ENCODE measurements around the gene CTCF. TPM values are rescaled to one million over a fixed set of nuclear protein-coding genes. Genes with fewer than 3 reads are reported as not detected.

CTCF gene
- total and polyA plus RNA-seq, 2 experiments from 2014 or later = 64.5 to 72.3 TPM

DNA sequence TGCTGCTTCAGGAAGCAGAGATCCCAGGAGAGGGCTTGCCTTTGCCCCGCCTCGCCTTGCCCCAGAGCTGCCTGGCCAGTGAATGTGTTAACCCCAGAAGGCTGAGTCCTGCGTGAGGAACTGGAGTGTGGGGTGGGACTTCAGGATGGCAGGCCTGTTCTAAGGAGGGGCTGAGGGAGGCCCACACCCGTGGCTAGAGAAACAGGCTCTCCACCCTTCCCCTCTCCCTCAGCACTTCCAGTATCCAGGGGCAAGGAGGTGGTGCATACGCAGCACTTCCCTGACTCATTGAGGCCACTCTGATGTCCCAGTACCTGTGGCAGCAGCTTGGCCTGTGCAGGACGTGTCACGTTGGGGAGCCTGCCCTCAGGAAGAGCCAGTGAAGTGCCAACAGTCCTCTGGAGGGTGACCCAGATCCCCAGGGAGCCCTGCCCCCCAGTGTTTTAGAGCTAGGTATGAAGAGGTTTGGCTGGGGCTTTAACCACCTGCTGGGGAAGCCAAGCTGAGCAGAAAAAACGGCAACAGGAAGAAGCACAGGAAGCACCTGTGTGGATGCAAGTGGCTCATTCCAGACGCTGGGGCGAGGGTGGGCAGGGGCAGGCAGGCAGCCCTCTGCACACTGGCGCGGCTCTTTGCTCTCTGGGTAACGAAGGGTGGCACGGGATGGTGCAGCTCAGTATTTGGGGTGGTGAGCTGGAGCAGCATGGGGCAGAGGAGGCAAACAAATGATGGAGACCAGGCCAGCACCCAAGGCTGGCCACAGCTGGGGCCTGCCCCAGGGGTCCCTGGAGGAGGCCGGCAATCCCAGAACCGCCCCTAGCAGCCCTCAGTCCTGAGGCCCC is 14.7 kb upstream of the CTCF start:
- Histone ChIP-seq H3K27me3 (ENCODE audit: insufficient read depth) (no peaks in the 10 kb centered on the region), H3K27ac (ENCODE audit: low read depth) (no peak overlapping the region), H3K4me2 (no peak overlapping the region), H3K79me2 (replicated peaks; ENCODE audit: insufficient read depth) (no peaks in the 10 kb centered on the region; the same call in 1 of the 2 replicates), H3K36me3 (ENCODE audit: insufficient read depth) (no peaks in the 10 kb centered on the region), H4K20me1 (replicated peaks; ENCODE audit: insufficient read depth) (peaks cover 13% of the 10 kb centered on the region; the same call in 1 of the 2 replicates), H3F3A (replicated peaks; ENCODE audit: low read depth) (peaks cover 3% of the 10 kb centered on the region; the same call in 1 of the 2 replicates), H3K4me1 (ENCODE audit: insufficient read depth) (no peaks in the 10 kb centered on the region; the same call in 1 of the 2 replicates), H2AFZ (no peak overlapping the region), H3K4me3 (no peak overlapping the region), H3K9me2 (ENCODE audit: insufficient read depth) (no peaks in the 10 kb centered on the region)
- Mint-ChIP-seq H3K36me3 (ENCODE audit: low read depth) (no peaks in the 10 kb centered on the region; the same call in 2 of the 3 replicates), H3K4me1 (peaks cover 23% of the 10 kb centered on the region), H3K27ac (no peak overlapping the region; the same call in 1 of the 2 replicates), H3K4me3 (no peak overlapping the region), H3K27me3 (ENCODE audit: insufficient read depth, low read depth, poor library complexity) (peaks cover 29% of the 10 kb centered on the region), H3K9me3 (no peaks in the 10 kb centered on the region; the same call in 2 of the 3 replicates)
- TF ChIP-seq CREB1 (CRISPR knock-in tag; IDR thresholded peaks at IDR 0.05; ENCODE audit: low read depth) (no peak), ZNF114 (CRISPR knock-in tag; IDR thresholded peaks at IDR 0.05) (no peak), NANOG (IDR thresholded peaks at IDR 0.05; ENCODE audit: borderline replicate concordance) (no peak), EZH2 (IDR thresholded peaks at IDR 0.05; ENCODE audit: low read depth, unreplicated experiment) (no peak), EZH2phosphoT487 (IDR thresholded peaks at IDR 0.05; ENCODE audit: unreplicated experiment) (no peak), POLR2AphosphoS5 (IDR thresholded peaks at IDR 0.05; ENCODE audit: low read depth) (no peak), STAT1 (IDR thresholded peaks at IDR 0.05; ENCODE audit: unreplicated experiment) (no peak), JUNB (IDR thresholded peaks at IDR 0.05; ENCODE audit: unreplicated experiment) (no peak), ZNF331 (CRISPR knock-in tag; IDR thresholded peaks at IDR 0.05; ENCODE audit: low read depth) (no peak)
- TF ChIP-seq, protein P1, sequence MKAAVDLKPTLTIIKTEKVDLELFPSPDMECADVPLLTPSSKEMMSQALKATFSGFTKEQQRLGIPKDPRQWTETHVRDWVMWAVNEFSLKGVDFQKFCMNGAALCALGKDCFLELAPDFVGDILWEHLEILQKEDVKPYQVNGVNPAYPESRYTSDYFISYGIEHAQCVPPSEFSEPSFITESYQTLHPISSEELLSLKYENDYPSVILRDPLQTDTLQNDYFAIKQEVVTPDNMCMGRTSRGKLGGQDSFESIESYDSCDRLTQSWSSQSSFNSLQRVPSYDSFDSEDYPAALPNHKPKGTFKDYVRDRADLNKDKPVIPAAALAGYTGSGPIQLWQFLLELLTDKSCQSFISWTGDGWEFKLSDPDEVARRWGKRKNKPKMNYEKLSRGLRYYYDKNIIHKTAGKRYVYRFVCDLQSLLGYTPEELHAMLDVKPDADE (IDR thresholded peaks at IDR 0.05) = no peak
- TF ChIP-seq, protein P2, sequence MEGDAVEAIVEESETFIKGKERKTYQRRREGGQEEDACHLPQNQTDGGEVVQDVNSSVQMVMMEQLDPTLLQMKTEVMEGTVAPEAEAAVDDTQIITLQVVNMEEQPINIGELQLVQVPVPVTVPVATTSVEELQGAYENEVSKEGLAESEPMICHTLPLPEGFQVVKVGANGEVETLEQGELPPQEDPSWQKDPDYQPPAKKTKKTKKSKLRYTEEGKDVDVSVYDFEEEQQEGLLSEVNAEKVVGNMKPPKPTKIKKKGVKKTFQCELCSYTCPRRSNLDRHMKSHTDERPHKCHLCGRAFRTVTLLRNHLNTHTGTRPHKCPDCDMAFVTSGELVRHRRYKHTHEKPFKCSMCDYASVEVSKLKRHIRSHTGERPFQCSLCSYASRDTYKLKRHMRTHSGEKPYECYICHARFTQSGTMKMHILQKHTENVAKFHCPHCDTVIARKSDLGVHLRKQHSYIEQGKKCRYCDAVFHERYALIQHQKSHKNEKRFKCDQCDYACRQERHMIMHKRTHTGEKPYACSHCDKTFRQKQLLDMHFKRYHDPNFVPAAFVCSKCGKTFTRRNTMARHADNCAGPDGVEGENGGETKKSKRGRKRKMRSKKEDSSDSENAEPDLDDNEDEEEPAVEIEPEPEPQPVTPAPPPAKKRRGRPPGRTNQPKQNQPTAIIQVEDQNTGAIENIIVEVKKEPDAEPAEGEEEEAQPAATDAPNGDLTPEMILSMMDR (conservative IDR thresholded peaks at IDR 0.05; ENCODE audit: low read depth in 2 of 2) = no peak
- TF ChIP-seq, protein P3, sequence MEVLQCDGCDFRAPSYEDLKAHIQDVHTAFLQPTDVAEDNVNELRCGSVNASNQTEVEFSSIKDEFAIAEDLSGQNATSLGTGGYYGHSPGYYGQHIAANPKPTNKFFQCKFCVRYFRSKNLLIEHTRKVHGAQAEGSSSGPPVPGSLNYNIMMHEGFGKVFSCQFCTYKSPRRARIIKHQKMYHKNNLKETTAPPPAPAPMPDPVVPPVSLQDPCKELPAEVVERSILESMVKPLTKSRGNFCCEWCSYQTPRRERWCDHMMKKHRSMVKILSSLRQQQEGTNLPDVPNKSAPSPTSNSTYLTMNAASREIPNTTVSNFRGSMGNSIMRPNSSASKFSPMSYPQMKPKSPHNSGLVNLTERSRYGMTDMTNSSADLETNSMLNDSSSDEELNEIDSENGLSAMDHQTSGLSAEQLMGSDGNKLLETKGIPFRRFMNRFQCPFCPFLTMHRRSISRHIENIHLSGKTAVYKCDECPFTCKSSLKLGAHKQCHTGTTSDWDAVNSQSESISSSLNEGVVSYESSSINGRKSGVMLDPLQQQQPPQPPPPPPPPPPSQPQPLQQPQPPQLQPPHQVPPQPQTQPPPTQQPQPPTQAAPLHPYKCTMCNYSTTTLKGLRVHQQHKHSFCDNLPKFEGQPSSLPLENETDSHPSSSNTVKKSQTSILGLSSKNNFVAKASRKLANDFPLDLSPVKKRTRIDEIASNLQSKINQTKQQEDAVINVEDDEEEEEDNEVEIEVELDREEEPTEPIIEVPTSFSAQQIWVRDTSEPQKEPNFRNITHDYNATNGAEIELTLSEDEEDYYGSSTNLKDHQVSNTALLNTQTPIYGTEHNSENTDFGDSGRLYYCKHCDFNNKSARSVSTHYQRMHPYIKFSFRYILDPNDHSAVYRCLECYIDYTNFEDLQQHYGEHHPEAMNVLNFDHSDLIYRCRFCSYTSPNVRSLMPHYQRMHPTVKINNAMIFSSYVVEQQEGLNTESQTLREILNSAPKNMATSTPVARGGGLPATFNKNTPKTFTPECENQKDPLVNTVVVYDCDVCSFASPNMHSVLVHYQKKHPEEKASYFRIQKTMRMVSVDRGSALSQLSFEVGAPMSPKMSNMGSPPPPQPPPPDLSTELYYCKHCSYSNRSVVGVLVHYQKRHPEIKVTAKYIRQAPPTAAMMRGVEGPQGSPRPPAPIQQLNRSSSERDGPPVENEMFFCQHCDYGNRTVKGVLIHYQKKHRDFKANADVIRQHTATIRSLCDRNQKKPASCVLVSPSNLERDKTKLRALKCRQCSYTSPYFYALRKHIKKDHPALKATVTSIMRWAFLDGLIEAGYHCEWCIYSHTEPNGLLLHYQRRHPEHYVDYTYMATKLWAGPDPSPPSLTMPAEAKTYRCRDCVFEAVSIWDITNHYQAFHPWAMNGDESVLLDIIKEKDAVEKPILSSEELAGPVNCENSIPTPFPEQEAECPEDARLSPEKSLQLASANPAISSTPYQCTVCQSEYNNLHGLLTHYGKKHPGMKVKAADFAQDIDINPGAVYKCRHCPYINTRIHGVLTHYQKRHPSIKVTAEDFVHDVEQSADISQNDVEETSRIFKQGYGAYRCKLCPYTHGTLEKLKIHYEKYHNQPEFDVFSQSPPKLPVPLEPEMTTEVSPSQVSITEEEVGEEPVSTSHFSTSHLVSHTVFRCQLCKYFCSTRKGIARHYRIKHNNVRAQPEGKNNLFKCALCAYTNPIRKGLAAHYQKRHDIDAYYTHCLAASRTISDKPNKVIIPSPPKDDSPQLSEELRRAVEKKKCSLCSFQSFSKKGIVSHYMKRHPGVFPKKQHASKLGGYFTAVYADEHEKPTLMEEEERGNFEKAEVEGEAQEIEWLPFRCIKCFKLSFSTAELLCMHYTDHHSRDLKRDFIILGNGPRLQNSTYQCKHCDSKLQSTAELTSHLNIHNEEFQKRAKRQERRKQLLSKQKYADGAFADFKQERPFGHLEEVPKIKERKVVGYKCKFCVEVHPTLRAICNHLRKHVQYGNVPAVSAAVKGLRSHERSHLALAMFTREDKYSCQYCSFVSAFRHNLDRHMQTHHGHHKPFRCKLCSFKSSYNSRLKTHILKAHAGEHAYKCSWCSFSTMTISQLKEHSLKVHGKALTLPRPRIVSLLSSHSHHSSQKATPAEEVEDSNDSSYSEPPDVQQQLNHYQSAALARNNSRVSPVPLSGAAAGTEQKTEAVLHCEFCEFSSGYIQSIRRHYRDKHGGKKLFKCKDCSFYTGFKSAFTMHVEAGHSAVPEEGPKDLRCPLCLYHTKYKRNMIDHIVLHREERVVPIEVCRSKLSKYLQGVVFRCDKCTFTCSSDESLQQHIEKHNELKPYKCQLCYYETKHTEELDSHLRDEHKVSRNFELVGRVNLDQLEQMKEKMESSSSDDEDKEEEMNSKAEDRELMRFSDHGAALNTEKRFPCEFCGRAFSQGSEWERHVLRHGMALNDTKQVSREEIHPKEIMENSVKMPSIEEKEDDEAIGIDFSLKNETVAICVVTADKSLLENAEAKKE (CRISPR knock-in tag; IDR thresholded peaks at IDR 0.05) = no peak
- TF ChIP-seq, protein P4, sequence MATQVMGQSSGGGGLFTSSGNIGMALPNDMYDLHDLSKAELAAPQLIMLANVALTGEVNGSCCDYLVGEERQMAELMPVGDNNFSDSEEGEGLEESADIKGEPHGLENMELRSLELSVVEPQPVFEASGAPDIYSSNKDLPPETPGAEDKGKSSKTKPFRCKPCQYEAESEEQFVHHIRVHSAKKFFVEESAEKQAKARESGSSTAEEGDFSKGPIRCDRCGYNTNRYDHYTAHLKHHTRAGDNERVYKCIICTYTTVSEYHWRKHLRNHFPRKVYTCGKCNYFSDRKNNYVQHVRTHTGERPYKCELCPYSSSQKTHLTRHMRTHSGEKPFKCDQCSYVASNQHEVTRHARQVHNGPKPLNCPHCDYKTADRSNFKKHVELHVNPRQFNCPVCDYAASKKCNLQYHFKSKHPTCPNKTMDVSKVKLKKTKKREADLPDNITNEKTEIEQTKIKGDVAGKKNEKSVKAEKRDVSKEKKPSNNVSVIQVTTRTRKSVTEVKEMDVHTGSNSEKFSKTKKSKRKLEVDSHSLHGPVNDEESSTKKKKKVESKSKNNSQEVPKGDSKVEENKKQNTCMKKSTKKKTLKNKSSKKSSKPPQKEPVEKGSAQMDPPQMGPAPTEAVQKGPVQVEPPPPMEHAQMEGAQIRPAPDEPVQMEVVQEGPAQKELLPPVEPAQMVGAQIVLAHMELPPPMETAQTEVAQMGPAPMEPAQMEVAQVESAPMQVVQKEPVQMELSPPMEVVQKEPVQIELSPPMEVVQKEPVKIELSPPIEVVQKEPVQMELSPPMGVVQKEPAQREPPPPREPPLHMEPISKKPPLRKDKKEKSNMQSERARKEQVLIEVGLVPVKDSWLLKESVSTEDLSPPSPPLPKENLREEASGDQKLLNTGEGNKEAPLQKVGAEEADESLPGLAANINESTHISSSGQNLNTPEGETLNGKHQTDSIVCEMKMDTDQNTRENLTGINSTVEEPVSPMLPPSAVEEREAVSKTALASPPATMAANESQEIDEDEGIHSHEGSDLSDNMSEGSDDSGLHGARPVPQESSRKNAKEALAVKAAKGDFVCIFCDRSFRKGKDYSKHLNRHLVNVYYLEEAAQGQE (IDR thresholded peaks at IDR 0.05; ENCODE audit: unreplicated experiment) = no peak
- DNase-seq (ENCODE audit: low spot score) = no peak
- ATAC-seq = peak; percentile 6
